OCI-LY3 (cell line): ENCODE data around the gene DOK4.

Source experiments
- H2AFZ ChIP-seq: fragments of 200-600, 300-600 bp; shearing (Covaris generic); 2 replicates; pipeline ENCODE4 v1.6.0; 2014; ENCODE audit warnings: antibody characterized with exemption, low read depth, low read length
- H3K27ac ChIP-seq: fragments of 200-600, 300-600 bp; sonication (generic); 2 replicates; pipeline ENCODE4 v1.5.1; 2014; ENCODE audit warnings: mild to moderate bottlenecking, low read length, moderate library complexity, mixed read lengths
- H3K27me3 ChIP-seq: fragments of 200-600, 300-600 bp; sonication (generic); 2 replicates; pipeline ENCODE4 v1.6.1; 2014; ENCODE audit warnings: low read depth, low read length, mixed read lengths
- H3K36me3 ChIP-seq: fragments of 200-600, 300-600 bp; sonication (generic); replicated peaks from 2 replicates; pipeline ENCODE3; 2014; ENCODE audit warnings: low read depth, low read length, mixed read lengths
- H3K4me1 ChIP-seq: fragments of 300-600, 200-600 bp; sonication (generic); 2 replicates; pipeline ENCODE4 v1.6.1; 2014; ENCODE audit warnings: low read length, mixed read lengths
- H3K4me2 ChIP-seq: fragments of 200-600, 300-600 bp; sonication (generic); 2 replicates; pipeline ENCODE4 v1.6.1; 2014; ENCODE audit warnings: low read length, mixed read lengths
- H3K4me3 ChIP-seq: fragments of 300-600, 200-600 bp; sonication (generic); 2 replicates; pipeline ENCODE4 v1.5.1; 2014; ENCODE audit warnings: antibody characterized with exemption, mild to moderate bottlenecking, low read length, moderate library complexity
- H3K79me2 ChIP-seq: fragments of 300-600, 200-600 bp; shearing (Covaris generic); 2 replicates; pipeline ENCODE4 v1.6.1; 2014; ENCODE audit warnings: mild to moderate bottlenecking, low read length, mixed read lengths
- H3K9ac ChIP-seq: fragments of 300-600, 200-600 bp; shearing (Covaris generic); 2 replicates; pipeline ENCODE4 v1.6.0; 2014; ENCODE audit warnings: mild to moderate bottlenecking, low read length, moderate library complexity
- H3K9me3 ChIP-seq: fragments of 200-600, 300-600 bp; shearing (Covaris generic); 2 replicates; pipeline ENCODE4 v1.6.1; 2014; ENCODE audit warnings: low read length, mixed read lengths; ENCODE audit not compliant: insufficient read depth
- H4K20me1 ChIP-seq: fragments of 200-600, 300-600 bp; sonication (generic); 2 replicates; pipeline ENCODE4 v1.6.1; 2016; ENCODE audit warnings: low read length, mixed read lengths; ENCODE audit not compliant: insufficient read depth
- EZH2phosphoT487 ChIP-seq: fragments of 200-600 bp; shearing (Covaris generic); IDR thresholded peaks from 2 replicates; pipeline ENCODE4 v1.6.1; 2018; ENCODE audit warnings: antibody characterized with exemption, mixed run types, low read depth
- TF ChIP-seq, protein P1 (sequence below): fragments of 200-600, 300-600 bp; sonication (generic); IDR thresholded peaks from 2 replicates; pipeline ENCODE4 v1.5.1; 2014; ENCODE audit warnings: antibody characterized with exemption, low read length, low read depth

DOK4 gene

DNA sequence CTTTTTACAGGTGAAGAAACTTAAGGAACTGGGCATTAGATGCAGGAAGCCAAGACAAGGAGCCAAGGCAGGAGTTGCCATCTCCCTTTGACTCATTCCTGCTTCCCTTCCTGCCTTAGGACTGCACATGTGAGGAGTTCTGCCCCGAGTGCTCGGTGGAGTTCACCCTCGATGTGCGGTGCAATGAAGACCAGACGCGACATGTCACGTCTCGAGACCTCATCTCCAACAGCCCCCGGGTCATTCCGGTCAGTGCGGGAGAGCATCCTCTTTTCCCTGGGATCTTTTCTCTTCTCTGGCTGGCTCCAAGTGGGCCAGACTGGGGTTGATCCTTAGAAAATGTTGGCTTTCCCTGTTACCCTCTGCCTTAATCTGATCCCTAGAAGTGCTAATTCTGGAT is 17.2 kb downstream of the DOK4 start:
- no peak overlapping the region for H3K27ac ChIP-seq
- H3K4me1 ChIP-seq, result no peaks in the 10 kb centered on the region
- no peak overlapping the region for H3K4me3 ChIP-seq
- 0 out of 2 replicates have a peak, but pooled peaks cover 3% of the 10 kb centered on the region for H4K20me1 ChIP-seq
- no peak overlapping the region for H3K4me2 ChIP-seq
- no peak for TF ChIP-seq EZH2phosphoT487
- TF ChIP-seq, protein P1, sequence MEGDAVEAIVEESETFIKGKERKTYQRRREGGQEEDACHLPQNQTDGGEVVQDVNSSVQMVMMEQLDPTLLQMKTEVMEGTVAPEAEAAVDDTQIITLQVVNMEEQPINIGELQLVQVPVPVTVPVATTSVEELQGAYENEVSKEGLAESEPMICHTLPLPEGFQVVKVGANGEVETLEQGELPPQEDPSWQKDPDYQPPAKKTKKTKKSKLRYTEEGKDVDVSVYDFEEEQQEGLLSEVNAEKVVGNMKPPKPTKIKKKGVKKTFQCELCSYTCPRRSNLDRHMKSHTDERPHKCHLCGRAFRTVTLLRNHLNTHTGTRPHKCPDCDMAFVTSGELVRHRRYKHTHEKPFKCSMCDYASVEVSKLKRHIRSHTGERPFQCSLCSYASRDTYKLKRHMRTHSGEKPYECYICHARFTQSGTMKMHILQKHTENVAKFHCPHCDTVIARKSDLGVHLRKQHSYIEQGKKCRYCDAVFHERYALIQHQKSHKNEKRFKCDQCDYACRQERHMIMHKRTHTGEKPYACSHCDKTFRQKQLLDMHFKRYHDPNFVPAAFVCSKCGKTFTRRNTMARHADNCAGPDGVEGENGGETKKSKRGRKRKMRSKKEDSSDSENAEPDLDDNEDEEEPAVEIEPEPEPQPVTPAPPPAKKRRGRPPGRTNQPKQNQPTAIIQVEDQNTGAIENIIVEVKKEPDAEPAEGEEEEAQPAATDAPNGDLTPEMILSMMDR, result no peak
- H3K27me3 ChIP-seq, result no peaks in the 10 kb centered on the region
- no peak overlapping the region for H2AFZ ChIP-seq
- no peaks in the 10 kb centered on the region for H3K9me3 ChIP-seq
- peaks cover 3% of the 10 kb centered on the region for H3K79me2 ChIP-seq
- no peak overlapping the region for H3K9ac ChIP-seq
- H3K36me3 ChIP-seq, result peaks cover 69% of the 10 kb centered on the region

DNA sequence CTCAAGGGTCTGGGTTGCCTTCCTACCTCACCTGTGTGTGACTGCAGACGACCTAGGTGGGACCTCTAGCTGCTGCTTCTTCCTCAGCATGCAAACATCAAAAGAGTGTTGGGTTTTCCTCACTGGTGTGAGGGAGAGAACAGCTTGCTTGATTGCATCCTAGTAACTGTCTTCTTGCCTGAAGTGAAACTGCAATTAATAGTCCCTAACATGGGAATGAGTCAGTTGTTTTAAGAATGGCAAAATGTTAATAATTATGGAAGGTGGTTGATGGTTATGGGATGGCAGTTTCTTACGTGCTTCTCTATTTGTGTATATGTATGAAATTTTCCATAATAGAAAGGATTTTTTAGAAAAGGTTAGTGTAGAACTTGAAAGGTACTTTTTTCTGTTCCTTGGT is 17.9 kb downstream of the DOK4 start:
- no peak overlapping the region for H3K9ac ChIP-seq
- peaks cover 10% of the 10 kb centered on the region for H3K79me2 ChIP-seq
- H3K4me2 ChIP-seq, result no peak overlapping the region
- H3K9me3 ChIP-seq, result no peaks in the 10 kb centered on the region
- no peak for TF ChIP-seq EZH2phosphoT487
- TF ChIP-seq, protein P1, result no peak
- H2AFZ ChIP-seq, result no peak overlapping the region
- H3K4me3 ChIP-seq, result no peak overlapping the region
- no peaks in the 10 kb centered on the region for H3K27me3 ChIP-seq
- peaks cover 4% of the 10 kb centered on the region for H3K4me1 ChIP-seq
- H4K20me1 ChIP-seq, result peaks cover 3% of the 10 kb centered on the region; the same call in 1 of the 2 replicates
- H3K27ac ChIP-seq, result no peak overlapping the region
- H3K36me3 ChIP-seq, result peaks cover 70% of the 10 kb centered on the region

DNA sequence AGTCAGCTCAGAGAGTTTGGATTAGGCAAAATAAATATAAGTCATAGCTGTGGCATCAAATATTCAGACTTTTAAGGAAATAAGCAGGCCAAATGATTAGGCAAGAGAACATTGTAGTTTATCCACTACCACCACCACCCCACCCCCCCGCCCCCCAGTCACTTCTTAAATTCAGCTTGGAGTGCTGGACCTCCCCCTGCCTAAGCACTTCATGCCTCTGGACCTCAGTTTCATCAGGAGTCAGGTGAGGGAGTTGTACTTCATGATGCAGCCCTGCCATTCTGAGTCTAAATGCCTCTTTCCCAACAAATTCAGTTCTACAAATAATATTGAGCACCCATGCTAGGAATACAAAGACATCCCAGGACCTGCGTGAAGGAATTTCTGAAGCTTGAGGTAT is 21.8 kb downstream of the DOK4 start:
- H3K36me3 ChIP-seq, result peaks cover 56% of the 10 kb centered on the region
- H2AFZ ChIP-seq, result no peak overlapping the region
- H4K20me1 ChIP-seq, result peaks cover 3% of the 10 kb centered on the region; the same call in 1 of the 2 replicates
- peaks cover 19% of the 10 kb centered on the region for H3K79me2 ChIP-seq
- no peak overlapping the region for H3K4me2 ChIP-seq
- H3K9ac ChIP-seq, result no peak overlapping the region
- TF ChIP-seq, protein P1, result no peak
- no peak for TF ChIP-seq EZH2phosphoT487
- H3K9me3 ChIP-seq, result no peaks in the 10 kb centered on the region
- no peaks in the 10 kb centered on the region for H3K27me3 ChIP-seq
- H3K27ac ChIP-seq, result no peak overlapping the region
- peaks cover 7% of the 10 kb centered on the region for H3K4me1 ChIP-seq
- H3K4me3 ChIP-seq, result no peak overlapping the region

DNA sequence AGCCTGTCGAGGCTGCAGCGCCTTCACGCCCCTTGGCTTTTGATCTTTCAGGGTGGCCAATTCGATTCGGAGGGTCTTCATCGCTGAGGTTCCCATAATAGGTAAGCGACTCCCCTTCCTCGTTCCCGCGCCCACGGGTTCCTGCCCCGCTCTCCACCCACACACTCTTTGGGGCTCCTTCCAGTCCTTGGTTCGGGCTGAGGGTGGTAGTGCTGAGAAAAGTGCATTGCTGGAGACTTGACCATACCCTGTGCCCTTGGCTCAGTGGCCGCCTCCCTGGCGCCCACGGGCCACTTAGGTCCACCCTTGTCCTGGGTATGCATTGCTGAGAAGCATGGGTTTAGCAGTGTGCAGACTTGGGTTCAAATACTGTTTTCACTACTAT is 23.3 kb downstream of the DOK4 start:
- H3K4me3 ChIP-seq, result peak overlapping the region; percentile 89
- H3K4me2 ChIP-seq, result peak overlapping the region; percentile 99
- peaks cover 19% of the 10 kb centered on the region for H3K79me2 ChIP-seq
- no peak overlapping the region for H3K27ac ChIP-seq
- peak overlapping the region; percentile 71 for H3K9ac ChIP-seq
- H4K20me1 ChIP-seq, result no peaks in the 10 kb centered on the region; the same call in 1 of the 2 replicates
- no peaks in the 10 kb centered on the region for H3K9me3 ChIP-seq
- TF ChIP-seq, protein P1, result no peak
- TF ChIP-seq EZH2phosphoT487, result no peak
- peaks cover 60% of the 10 kb centered on the region for H3K36me3 ChIP-seq
- no peak overlapping the region for H2AFZ ChIP-seq
- peaks cover 7% of the 10 kb centered on the region for H3K4me1 ChIP-seq
- H3K27me3 ChIP-seq, result no peaks in the 10 kb centered on the region
